Stimulated activated CD4-positive, alpha-beta T cell treated with anti-CD3 and anti-CD28 coated beads, Interleukin-1b, Interleukin-23, amount 100 ng/mL, for 1 hour (primary cell): ENCODE results near the gene GLCCI1.

Source experiments
- DNase-seq, 2 donors: peaks; one replicate each; pipeline ENCODE4 v3.0.0-alpha.2; 2020; ENCODE audit warnings: low read depth in 2 of 2

GLCCI1 gene

GRCh38 chr7:8130663-8131062, 162.1 kb downstream of the GLCCI1 start:
- DNase-seq: no peak

- no peak for DNase-seq
Measured at GRCh38 chr7:8131694-8132605, 163.4 kb downstream of the GLCCI1 start.

DNA sequence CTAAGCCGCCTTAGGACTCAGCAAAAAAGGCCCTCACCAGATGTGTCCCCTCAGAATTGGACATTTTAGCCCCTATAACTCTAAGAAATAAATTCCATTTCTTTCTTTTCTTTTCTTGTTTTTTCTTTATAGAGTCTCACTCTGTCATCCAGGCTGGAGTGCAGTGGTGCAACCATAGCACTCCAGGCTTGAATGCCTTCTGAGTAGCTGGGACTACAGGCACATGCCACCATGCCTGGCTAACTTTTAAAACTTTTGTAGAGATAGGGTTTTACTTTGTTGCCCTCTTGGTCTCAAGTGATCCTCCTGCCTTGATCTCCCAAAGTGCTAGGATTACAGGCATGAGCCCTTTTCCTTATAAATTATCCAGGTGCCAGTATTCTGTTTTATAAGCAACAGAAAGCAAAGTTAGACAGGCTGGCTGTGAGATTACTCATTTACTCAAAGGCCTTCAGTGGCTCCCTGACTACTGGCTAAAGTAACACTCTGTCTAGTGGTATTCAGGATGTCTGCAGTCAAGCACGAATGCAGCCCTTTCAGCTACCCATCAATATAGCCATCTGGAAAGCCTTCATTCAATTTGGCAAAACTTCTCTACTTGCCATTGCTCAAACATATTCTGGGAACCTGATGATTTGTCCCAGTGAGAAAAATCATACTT, 164.7 kb downstream of the GLCCI1 start:
- no peak for DNase-seq

DNA sequence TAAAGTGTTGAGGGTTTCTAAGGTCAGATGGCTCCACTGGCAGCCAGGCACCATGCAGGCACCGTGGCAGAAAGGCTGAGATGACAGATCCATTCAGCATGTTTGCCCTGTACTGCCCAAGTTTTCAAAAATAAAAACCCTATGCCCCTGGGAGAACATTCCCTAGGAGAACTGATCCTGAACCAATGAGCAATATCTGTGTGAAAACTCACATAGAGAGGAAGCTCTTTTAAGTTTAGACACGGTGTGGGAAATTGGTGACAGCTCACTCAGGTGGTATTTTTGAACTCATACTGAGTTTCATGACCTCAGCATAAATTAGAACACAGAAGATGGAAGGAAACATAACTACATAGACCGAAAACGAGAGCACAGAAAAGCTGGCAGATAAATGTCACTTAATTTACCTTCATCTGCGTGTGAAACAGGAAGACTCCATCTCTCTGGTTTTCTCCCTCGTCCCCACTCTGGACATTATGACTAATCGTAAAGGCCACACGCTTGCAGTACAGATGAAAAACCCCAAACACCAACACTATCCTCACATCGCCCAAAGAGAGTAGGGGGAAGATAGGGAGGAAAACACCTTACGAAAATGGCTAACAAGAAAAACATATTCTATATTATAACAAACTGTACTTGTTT, 165.6 kb downstream of the GLCCI1 start:
- DNase-seq: no peak

DNA sequence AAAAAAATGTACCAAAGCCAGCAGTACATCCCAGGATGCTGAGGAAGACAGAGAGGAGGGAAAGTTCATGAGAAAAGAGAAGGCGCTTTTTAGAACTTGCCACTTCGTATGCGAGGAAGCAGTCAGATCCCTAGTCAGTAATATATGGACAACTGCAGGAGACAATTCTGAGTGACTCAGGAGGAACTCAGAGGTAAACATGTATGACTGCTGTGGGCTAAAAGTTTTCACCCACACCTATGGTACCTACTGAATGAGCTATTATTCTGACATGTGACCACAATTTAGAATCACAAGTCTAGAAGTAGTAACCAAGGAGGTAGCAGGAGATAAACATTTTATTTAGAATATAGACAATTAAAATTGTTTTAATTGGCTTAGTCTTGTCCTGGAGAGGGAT, 166.8 kb downstream of the GLCCI1 start:
- DNase-seq: no peak

GRCh38 chr7:8136051-8136730, 167.6 kb downstream of the GLCCI1 start:
- no peak for DNase-seq
